Embryonic facial prominence (tissue), 1 donor: Measurements from ENCODE around the gene MED13L.

ENCODE experiments used
- DNase-seq: peaks from one replicate; pipeline ENCODE4 v3.0.0-alpha.2; 2016; ENCODE audit errors: extremely low spot score

Gene MED13L

DNA sequence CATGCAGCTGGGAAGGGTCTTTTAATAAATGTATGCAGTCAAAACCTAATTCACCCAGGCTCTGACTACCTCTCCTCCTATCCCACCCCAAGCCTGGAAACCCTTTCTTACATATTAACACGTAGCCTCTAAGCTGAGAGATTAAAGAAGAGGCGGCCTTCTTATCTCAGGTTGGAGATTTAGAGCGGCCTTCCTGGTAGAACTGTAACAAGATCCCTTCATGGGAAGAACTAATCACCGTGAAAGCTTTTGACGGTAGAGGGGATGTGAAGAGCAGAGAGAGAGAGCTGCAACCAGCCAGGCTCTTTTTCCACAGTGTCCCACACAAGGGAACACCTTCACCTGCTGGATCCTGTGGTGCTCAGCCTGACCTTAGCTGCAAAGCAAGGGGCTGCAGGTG lies 367.4 kb downstream of the MED13L start:
- DNase-seq, result no peak
